ENCODE measurements around the gene DDX54.
"Not testable (repeated sequence)": the region's sequence is repeated elsewhere in the genome, so short reads cannot be mapped to it uniquely, and the experiment has no call there.

DDX54 gene

DNA sequence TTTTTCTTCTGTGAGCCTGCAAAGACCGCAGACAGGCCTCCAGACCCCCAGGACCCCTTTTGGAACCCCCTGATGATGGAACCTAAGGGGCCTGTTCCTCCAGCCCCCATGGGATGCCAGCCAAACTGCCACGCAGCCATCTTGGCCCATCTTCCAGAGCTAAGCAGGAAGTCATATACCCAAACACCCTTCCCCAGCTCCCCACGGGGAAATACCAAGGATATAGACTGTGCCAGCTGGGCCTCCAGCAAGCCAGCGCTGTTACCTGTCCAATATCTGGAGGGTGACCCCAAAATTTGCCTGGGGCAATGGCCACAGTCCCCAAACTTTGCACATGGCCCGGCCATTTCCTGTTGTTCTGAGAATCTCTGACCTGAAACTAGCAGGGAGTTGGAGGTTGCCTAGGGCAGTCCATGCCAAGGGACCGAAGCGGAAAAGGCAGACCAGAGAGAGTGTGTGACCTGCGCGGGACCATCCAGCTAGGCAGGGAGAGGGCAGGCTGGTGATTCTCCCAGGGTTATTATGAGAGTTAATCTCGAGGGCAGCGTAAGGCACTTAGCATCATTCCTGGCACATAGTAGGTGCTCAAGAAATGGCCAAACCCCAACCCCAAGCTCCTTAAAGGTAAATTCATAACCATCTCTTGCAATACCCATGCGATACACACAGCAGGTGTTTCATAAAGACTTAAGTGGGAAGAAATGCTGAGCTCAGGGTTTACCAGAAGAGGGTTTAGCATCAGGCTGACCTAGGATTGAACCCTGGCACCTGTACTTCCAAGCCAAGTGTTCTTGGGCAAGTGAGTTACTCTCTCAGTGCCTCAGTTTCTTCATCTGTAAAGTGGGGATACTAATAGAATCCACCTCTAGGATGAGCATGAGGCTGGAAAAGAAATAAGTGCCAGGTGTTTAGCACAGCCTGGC lies 47.2 kb downstream of the DDX54 start:
- no peak for DNase-seq

DNA sequence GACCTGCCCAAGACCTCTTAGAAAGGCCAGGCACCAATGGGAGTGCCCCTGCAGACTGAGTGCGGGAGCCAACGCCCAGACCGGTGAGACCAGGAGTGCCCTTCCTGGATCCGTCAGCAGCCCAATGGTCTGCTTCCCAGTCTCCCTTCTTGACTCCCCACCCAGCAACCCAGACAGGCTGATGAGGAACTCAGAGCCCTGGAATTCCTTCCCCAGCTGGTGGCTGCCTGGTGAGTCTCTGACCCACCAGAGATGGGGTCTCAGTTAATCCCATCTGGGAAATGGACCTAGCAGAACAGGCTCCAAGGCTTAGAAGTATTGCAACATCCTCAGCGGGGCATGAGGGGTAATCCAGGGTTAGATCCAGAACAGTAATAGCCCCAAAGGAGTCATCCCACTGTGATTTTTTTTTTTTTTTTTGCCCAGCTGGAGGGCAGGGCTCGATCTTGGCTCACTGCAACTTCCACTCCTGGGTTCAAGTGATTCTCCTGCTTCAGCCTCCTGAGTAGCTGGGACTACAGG lies 48.2 kb downstream of the DDX54 start:
- DNase-seq, result no peak

DNA sequence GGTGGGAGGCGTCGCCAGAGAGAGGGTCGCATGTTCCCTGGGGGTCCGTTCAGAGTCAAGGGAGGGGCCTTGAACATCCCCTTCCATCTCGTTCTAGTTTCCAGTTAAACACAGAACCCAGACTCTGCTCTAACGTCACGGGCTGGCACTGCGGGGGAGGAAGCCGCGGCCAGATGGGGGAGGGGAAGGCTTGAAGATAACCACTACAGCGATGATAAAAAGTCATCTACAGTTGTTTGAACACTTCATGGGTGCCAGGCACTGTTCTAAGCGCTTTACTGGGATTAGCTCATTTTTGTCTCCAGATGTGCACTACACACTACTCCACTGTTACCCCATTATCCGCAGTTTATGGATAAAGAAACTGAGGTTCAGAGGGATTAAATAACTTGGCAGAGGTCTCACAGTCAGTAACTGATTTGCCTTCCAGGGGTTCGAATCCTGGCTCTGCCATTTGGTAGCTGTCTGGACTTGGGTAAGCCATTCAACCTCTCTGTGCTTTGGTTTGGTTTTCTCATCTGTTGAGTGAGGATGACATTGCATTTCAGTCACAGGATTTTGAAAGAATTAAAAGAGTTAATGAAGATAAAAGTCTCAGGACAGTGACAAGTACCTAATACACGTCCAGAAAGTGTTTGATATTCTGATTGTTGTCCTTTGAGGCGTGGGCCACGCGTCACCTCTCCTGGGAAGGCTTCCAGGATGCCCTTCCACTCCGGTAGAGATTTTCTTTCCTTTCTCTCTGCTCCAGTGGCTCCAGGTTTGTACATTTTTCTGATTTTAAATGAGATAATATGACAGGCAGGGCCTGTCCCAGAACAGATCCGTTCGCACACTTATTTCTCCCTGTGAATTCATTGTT lies 48.9 kb downstream of the DDX54 start:
- peak; percentile 33 for DNase-seq

DNA sequence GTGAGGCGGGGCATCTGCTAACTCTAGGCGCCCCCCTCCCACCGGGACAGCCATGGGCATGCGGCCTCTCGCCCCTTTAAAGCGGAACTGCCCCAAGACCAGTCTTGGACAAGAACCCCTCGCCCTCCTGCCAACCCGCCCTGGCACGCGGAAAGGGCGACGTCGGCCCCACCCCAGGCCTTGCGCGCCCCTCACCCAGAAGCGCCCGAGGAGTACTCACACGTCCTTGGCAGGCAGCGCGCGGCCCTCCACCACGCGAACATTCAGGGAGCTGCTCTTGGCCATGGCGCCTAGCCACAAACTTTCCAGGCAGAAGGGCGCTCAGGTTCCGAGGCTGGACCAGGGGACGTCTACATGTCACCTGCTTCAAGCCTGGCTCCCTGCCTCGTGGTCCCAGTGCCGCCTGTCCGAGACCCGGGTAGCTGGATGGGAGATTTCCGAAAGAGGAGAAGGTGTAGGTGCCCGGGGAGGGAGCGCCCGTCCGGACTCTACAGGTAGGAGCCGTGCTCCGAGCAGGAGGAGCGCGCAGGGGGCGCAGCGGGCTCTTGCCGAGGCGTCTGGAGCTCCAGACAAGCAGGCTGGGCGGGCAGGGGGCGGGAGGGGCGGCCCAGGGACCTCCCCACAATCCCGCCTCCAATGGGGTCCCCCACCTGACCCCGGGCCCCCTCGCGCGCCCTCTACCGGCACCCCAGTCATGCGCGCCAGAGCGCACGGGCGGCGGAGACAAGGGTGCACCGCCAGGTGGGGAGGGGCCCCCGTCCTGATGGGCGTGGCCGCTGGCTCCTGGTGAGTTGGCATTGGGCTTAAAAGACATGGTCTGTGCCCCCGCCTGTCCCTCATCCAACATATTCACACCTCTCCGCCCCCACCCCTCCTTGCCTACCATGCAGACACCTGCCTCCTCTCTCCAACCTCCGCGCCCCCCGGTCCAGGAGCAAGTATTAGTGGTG lies 49.8 kb downstream of the DDX54 start, which contains the start of gene RASAL1:
Gene RASAL1, minus strand, starts transcription at position 584 of the 950 bp plus-strand sequence. Its CDS starts 299 bp downstream, at position 285.
- DNase-seq, result peak; percentile 62

DNA sequence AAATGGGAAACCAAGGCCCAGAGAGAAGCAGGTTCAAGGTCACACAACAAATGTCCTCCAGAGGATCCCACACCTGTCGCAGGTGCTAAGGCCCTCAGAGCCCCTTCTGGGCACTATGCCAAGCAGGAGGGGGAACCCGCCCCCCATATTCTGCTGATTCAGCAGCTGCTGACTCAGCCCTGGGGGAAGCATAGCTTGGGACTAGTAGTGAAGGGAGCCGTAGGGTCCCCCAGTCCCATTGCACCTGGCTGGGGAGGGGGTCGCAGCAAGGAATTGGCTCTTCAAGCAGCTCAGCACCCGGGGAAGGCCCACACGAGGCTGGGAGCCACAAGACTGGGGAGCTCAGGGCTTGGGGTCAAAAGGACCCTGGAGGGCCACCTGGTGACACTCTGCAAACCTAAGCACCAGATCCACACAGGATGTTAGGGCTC lies 50.7 kb downstream of the DDX54 start:
- no peak for DNase-seq

DNA sequence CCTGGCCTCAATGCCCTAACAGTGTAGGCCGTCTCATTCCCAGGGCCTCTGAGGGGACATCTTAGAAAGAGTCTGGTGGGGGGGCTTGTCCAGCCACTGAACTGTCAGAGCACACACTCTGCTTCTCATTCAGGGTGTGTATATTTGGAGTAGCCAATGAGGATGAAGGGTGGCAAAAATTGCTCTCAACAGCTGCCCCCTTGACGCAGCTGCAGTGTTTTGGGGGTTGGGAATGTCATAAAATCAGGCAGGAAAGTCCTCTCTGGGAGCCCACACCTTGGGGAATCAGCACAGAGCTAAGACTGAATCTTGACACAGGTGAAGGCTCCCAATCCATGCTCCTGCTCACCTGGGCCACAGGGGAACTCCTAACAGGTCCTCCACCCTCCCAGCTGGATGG lies 51.2 kb downstream of the DDX54 start:
- no peak for DNase-seq

DNA sequence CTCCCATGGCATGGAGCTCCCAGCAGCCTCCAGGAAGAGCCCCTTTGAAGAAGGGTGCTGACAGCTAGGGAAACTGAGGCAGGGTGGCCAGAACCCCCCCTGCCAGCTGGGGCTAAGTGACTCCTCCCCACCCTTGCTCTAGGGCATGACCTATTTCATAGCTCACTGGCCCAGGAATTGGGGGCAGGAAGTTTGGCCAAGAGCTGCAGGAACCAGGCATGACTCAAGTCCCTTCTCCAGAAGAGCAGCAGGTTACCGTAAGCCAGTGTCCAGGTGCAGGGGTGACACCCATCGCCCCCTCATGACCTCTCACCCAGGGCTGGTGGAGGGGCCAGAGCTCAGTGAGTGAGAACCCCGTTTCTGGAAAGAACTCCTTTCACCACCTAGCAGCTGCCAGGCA lies 51.6 kb downstream of the DDX54 start:
- no peak for DNase-seq

DNA sequence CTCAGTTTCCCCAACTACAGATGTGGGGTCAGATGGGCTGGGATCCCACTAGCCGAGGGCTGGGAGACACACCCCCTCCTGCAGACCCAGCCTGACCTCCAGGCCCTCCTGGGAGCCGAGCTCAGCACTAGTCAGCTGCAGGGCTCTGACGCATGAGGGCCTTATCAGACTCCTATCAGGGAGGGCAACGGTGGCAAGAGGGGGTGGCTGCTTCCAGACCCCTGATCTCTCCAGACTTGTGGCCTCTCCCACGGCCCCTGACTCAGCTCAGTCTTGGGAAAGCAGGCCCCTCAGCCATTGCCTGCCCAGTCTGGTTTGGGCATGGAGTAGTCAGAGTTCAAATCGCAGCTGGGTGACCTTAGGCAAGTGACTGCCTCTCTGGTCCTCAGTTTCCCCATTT lies 52.2 kb downstream of the DDX54 start:
- no peak for DNase-seq

DNA sequence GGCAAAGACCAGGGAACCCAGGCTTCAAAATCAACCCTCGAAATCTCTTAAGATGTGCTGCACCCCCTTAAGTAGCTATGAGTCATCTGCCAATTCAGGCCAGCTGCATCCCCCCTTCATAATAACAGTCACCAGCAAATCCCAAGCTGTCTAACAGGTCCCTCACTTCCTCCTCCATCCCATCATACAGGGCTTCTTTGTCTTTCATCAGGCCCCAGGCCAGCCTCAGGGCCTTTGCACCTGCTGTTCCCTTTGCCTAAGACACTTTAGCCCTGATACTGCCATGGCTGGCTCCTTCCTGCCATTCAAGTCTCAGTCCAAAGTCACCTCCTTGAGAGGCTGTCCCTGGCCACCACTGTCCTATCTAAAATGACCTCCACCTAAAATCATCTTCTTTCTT lies 53.7 kb downstream of the DDX54 start:
- no peak for DNase-seq

DNA sequence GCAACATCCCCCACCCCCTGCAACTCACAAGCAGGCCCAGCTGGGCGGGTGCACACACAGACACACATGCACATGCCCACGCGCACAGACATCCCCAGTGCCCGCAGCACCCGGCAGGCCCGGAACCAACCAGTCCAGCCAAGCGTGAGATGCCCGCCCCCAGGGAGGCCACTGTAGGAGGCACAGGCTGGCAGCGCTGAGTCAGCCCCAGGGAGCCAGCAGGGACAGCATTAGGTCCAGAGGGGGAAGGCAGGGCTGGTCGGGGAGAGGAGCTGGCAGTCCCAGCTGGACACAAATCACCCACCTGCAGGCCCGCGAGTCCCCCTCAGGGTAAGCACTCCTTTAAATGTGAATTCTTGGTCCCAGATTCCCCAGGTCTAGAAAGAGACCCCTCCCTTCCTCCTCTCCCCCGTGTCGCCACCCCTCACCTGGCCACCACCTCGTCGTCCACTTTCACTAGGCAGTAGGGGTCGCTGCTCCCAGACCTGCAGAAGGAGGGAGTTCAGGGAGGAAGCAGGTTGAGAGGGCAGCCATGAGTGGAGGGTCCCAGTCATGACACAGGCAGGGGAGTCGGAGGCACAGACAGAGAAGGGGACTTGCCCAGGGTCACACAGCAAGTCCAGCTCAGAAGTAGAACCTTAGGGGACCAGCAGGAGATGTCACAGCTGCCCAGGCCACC lies 54.7 kb downstream of the DDX54 start:
- DNase-seq, result no peak

DNA sequence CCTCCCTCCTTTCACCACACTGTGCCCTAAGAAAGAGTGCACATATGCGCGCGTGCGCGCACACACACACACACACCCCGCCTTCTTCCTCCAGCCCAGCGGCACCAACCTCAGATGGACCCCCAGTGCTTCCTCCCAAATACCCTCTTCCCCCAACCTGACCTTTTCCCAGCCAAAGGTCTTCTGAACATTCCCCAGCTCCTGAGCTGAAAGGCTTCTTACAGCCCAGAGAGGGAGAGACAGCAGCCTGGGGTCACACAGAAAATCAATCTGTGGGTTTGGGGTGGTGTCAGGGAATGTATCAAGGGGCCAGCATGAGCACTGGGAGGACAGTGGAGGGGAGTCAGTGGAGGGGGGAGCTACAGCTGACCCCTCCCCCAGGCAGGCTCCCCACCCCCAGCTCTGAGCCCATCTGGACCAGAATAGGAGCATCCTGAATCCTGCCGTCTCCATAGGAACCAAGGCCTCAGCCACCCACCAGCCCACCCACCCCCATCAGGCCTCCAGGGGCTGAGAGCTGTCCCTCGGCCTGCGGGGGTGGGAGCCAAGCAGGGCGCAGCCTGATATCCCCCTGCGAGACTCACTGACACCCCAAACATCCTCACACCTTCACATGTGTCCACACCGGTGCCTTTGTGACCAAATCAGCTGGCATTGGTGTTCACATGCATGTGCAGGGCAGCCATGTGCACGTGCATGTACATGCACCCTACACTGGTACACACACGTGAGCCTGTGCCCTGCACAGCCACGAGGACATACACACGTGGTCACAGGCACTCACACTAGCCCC lies 55.4 kb downstream of the DDX54 start:
- no peak for DNase-seq

DNA sequence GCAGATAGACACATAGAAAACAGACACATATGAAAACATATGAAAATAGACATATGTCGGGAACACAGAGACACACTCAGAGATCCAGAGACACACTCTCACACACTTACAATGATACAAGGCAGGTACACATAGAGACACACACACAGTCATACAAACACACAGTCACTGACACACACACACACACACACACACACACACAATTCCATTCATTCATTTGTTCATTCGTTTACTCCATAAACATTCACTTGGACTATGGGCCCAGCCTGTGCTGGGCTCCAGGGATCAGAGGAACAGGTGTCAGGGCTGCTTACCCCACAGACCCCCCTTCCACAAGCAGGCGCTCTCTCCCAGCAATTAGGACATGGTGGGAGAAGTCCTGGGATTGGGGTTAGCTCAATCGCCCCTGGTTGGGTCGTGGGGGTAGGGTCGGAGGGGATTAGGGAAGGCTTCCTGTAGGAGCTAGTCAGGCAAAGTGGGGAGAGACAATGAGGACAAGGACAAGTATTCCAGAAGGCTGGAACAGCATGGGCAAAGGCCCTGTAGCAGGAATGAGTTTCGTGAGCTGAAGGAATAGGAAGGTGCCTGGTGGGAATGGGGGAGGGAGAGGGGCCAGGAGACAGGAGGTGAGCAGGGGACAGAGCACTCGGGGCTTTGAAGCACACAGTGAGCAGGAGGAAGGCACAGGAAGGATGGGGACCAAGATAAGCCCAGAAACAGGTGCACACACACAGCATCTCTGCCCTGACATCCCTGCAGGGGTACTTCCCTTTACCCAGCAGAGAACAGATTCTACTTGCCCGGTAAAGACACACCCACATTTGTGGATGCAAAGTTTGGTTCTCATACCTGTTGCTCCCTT lies 56.2 kb downstream of the DDX54 start:
- no peak for DNase-seq

DNA sequence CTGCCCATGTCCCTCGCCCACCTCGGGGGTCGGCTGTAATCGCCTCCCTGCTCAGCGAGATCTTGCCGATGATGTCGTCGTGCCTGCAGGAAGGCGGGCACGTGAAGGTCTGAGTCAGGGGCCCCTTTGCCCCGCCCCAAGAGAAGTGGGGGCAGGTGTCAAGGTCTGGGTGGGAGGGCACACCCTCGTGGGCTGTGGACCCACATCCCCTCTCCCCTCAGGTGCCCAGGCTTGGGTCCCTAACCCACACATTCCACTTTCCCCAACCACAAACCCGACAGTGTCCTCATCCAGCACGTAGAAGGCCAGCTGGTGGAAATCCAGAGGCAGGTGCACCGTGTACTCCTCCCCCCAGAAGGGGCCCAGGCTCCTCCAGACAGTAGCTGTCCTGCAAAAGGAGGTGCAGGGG lies 57.5 kb downstream of the DDX54 start:
- DNase-seq, result no peak

DNA sequence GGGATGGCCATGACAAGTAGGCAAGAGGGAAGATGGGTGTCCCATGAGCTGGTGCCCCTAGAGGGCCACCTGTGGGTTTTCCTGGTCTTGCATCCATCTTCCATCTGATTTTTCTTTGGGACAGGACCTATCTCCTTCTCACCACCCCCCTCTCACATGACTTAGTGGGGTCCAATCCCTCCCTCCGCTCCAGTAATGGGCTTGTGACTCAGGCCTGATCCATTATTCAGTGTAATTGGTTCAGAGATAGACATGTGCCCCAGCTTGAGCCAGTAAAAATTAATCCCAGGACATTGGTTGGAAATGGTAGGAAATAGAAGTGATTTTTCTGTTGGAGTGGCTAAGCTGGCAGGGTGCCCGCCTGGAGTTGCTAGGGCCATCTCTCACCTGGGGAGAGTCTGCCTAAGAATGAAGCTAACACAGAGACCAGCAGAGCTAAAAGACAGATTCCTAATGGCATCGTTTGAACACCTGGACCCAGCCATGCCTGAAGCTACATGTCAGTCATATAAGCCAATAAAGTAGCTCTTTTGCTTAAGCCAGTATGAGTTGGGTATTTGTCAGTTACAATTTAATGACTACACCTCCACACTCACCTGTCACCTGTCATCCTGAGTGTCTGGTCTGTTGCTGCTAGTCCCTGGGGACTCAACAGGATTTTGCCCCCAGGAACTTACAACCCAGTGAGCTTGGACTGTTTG lies 64.5 kb downstream of the DDX54 start:
- no peak for DNase-seq

DNA sequence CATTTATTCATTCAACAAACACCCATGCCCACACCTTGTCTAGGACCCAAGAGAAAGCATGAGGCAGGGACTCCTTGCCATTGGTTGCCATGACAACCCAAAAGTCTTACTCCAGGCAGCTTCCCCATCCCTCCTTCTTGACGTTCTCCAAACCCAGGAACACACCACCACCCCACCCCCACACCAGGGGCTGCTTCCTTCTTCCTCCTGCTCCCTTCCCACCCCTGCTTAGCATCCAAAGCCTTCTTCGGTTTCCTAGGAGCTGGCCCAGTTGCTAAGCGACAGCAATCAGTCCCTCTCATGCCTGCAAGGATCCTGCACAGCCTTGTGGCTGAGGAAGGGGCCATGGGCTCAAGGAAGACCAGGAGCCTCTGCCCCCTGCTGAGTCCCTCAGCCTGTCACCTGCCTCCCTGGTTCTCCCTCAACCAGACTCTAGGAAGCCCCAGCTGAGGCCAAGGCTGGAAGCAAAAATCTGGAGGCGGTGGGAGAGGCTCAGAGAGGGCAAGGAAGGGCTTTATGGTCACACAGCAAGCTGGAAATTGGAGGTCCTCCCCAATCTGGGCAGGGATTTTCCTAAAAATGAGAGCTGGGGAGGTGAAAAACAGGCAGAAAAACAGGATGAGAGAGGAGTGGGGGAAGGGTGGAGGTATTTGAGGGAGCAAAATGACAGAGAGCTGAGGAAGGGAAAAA lies 65.2 kb downstream of the DDX54 start:
- DNase-seq, result no peak

DNA sequence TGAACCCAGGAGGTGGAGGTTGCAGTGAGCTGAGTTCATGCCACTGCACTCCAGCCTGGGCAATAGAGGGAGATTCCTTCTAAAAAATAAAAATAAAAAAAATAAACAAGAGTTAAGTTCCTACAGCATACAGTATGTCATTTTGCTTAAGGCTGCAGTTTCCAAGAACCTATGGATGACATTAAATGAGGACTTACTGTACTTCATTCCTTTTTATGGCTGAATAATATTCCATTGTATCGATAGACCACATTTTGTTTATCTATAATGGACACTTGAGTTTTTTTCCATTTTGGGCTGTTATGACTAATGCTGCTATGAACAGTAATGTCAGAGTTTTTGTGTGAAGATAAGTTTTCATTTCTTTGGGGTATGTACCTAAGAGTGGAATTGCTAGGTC lies 67.1 kb downstream of the DDX54 start:
- DNase-seq, result no peak

DNA sequence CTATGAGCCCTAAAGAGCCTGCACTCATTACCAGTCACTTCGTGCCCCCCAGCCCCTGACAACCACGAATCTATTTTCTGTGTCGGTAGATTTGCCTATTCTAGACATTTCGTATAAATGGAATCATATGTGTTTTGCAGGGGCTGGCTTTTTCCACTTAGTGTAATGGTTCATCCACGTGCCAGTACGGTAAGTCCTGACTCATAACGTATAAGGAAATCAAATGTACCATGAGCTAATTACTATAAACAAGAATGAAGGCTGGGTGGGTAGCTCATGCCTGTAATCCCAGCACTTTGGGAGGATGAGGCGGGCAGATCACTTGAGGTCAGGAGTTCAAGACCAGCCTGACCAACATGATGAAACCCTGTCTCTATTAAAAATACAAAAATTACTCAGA lies 67.6 kb downstream of the DDX54 start:
- not testable (repeated sequence) for DNase-seq

DNA sequence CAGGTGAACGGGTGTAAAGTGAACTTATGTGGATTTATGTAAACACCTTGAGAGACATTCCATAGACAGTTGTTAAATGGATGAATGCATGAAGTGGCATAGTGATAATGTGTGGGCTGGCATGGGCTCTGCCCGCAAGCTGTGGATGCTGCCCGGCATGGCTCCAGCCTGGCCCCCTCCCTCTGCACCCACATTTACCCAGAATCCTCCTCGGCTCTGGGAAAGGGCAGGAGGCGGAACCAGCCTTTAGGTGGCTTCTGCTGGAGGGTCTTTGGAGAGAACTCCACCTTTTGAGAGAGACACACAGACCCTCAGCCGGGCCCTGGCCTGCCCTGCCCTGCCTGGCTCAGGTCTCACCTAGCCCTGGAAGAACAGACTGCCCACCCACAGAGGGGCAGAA lies 68.4 kb downstream of the DDX54 start:
- DNase-seq, result no peak
